ENCODE results near the gene PPP1CA.

DNA sequence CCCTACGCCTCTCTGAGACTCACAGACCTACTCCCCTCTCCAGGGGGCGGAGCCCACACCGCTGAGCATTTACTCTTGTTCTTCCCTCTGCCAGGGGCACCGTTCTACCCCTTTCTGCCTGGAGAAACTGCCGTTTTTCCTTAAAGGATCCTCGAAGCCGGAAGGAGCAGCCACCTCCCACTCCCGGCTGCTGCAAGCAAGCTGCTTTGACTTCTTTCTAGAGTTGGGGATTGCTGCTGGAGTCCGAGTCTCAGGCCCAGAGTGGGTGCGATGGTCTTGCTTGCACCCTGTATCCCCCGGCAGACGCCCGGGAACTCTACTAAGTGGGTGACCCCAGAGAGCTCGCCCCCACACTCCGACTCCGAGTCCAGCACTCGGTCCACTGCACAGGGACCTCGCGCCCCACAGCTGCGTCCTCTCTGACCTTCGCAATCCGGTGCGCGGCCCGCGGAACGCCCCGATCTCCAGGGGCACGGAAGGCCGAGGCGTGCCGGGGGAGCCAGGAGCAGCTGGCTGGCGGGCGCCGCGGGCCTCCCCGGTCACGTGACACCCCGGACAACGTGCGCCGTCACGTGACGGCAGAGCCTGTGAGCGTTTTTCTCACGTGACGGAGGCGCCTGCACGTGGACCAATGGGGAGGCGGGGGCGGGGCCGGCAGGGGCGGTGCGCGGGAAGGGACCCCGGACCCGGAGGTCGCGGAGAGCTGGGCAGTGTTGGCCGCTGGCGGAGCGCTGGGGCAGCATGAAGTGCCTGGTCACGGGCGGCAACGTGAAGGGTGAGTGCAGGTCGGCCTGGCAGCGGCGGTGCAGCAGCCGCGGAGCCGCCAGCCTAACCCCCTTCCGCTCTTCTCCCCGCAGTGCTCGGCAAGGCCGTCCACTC lies 10.1 kb downstream of the PPP1CA start, which contains the start of gene RAD9A:
- TF ChIP-seq, protein P1, sequence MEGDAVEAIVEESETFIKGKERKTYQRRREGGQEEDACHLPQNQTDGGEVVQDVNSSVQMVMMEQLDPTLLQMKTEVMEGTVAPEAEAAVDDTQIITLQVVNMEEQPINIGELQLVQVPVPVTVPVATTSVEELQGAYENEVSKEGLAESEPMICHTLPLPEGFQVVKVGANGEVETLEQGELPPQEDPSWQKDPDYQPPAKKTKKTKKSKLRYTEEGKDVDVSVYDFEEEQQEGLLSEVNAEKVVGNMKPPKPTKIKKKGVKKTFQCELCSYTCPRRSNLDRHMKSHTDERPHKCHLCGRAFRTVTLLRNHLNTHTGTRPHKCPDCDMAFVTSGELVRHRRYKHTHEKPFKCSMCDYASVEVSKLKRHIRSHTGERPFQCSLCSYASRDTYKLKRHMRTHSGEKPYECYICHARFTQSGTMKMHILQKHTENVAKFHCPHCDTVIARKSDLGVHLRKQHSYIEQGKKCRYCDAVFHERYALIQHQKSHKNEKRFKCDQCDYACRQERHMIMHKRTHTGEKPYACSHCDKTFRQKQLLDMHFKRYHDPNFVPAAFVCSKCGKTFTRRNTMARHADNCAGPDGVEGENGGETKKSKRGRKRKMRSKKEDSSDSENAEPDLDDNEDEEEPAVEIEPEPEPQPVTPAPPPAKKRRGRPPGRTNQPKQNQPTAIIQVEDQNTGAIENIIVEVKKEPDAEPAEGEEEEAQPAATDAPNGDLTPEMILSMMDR (IDR thresholded peaks at IDR 0.05; ENCODE audit: low read depth, low read length, missing input control), result no peak
- TF ChIP-seq REST (IDR thresholded peaks at IDR 0.05) (no peak), RXRA (IDR thresholded peaks at IDR 0.05) (no peak), MAX (IDR thresholded peaks at IDR 0.05) (no peak), GABPA (IDR thresholded peaks at IDR 0.05 in 1 of 2, conservative IDR thresholded peaks at IDR 0.05 in 1 of 2) (no peak), FOXA1 (IDR thresholded peaks at IDR 0.05) (no peak), YY1 (IDR thresholded peaks at IDR 0.05) (peak; percentile 32), TAF1 (conservative IDR thresholded peaks at IDR 0.05) (no peak), JUND (IDR thresholded peaks at IDR 0.05) (no peak), SP1 (IDR thresholded peaks at IDR 0.05) (peak; percentile 64), RAD21 (IDR thresholded peaks at IDR 0.05) (peak in 1 of 2 donors; percentile 29), EGR1 (IDR thresholded peaks at IDR 0.05; ENCODE audit: low read depth in 2 of 2) (no peak)
- TF ChIP-seq, protein P2, sequence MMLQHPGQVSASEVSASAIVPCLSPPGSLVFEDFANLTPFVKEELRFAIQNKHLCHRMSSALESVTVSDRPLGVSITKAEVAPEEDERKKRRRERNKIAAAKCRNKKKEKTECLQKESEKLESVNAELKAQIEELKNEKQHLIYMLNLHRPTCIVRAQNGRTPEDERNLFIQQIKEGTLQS (IDR thresholded peaks at IDR 0.05), result no peak
- TF ChIP-seq, protein P3, sequence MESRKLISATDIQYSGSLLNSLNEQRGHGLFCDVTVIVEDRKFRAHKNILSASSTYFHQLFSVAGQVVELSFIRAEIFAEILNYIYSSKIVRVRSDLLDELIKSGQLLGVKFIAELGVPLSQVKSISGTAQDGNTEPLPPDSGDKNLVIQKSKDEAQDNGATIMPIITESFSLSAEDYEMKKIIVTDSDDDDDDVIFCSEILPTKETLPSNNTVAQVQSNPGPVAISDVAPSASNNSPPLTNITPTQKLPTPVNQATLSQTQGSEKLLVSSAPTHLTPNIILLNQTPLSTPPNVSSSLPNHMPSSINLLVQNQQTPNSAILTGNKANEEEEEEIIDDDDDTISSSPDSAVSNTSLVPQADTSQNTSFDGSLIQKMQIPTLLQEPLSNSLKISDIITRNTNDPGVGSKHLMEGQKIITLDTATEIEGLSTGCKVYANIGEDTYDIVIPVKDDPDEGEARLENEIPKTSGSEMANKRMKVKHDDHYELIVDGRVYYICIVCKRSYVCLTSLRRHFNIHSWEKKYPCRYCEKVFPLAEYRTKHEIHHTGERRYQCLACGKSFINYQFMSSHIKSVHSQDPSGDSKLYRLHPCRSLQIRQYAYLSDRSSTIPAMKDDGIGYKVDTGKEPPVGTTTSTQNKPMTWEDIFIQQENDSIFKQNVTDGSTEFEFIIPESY (IDR thresholded peaks at IDR 0.05), result no peak

Measured in liver (tissue), 3 donors.